Measurements from ENCODE around the gene GPR87. TPM values are rescaled to one million over a fixed set of nuclear protein-coding genes. Genes with fewer than 3 reads are reported as not detected.

The GPR87 gene
- total RNA-seq, 1 experiment from 2014 or later: 3.8 TPM

GRCh38 chr3:151267066-151267465, 49.6 kb downstream of the GPR87 start:
- intact Hi-C loops (cut with micrococcal nuclease): no loop called here
- DNase-seq (ENCODE audit: low read depth, low spot score): no peak
- TF ChIP-seq TCF7L2 (IDR thresholded peaks at IDR 0.05; ENCODE audit: borderline replicate concordance, extremely low read depth, insufficient read depth, insufficient read length): no peak
- TF ChIP-seq MAX (IDR thresholded peaks at IDR 0.05): no peak
- TF ChIP-seq ZNF274 (IDR thresholded peaks at IDR 0.05; ENCODE audit: low read depth, low read length): no peak
- no peak for TF ChIP-seq EZH2 (IDR thresholded peaks at IDR 0.05)
- no peak for TF ChIP-seq EGR1 (IDR thresholded peaks at IDR 0.05; ENCODE audit: low read depth)
- TF ChIP-seq JUND (IDR thresholded peaks at IDR 0.05): no peak
- TF ChIP-seq REST (IDR thresholded peaks at IDR 0.05; ENCODE audit: low read depth): no peak
- TF ChIP-seq RAD21 (IDR thresholded peaks at IDR 0.05; ENCODE audit: low read depth): no peak
- TF ChIP-seq CTCF (IDR thresholded peaks at IDR 0.05 in 2 of 3, conservative IDR thresholded peaks at IDR 0.05 in 1 of 3; ENCODE audit: borderline replicate concordance in 1 of 3, insufficient read depth in 1 of 3, low read depth in 2 of 3, low read length in 2 of 3): no peak
- no peak for TF ChIP-seq POLR2A (IDR thresholded peaks at IDR 0.05; ENCODE audit: borderline replicate concordance, extremely low read depth, insufficient read depth, insufficient read length)
- no peak for TF ChIP-seq SP1 (IDR thresholded peaks at IDR 0.05; ENCODE audit: low read depth)
- no peak for TF ChIP-seq FOSL1 (IDR thresholded peaks at IDR 0.05; ENCODE audit: low read depth)
- no peak for TF ChIP-seq POLR2AphosphoS5 (IDR thresholded peaks at IDR 0.05; ENCODE audit: low read depth, low read length)
- TF ChIP-seq CEBPB (IDR thresholded peaks at IDR 0.05; ENCODE audit: low read depth): no peak
- no peak for TF ChIP-seq CBX3 (IDR thresholded peaks at IDR 0.05; ENCODE audit: low read depth)
- no peak for TF ChIP-seq EZH2phosphoT487 (IDR thresholded peaks at IDR 0.05; ENCODE audit: borderline replicate concordance)
- TF ChIP-seq SIN3A (IDR thresholded peaks at IDR 0.05; ENCODE audit: low read depth): no peak
- TF ChIP-seq ZBTB33 (IDR thresholded peaks at IDR 0.05; ENCODE audit: extremely low read depth, insufficient replicate concordance, low read length): no peak

More at GRCh38 chr3:151267066-151267465, 49.6 kb downstream of the GPR87 start:
- no peak overlapping the region for H2AFZ ChIP-seq (ENCODE audit: low read depth, low read length, poor library complexity, severe bottlenecking)
- no peak overlapping the region for H3K4me2 ChIP-seq (ENCODE audit: low read length)
- H3K9me2 ChIP-seq (ENCODE audit: insufficient read depth): no peaks in the 10 kb centered on the region
- H3K27ac ChIP-seq (ENCODE audit: low read depth, low read length): no peak overlapping the region
- H3K4me3 ChIP-seq (replicated peaks in 1 of 2; ENCODE audit: low read depth in 1 of 2, low read length in 2 of 2): no peak overlapping the region
- ATAC-seq: no peak
- no peaks in the 10 kb centered on the region for H3K27me3 ChIP-seq (ENCODE audit: insufficient read depth, low read length)
- ChIA-PET POLR2A (no interaction called here), RAD21 (ENCODE audit: low non-redundant PET in 1 of 2, low total read pairs in 2 of 2, uncharacterized antibody in 2 of 2, unreplicated experiment in 2 of 2) (no interaction called here), CTCF (no interaction called here)
- H3K36me3 ChIP-seq (ENCODE audit: control insufficient read depth in 1 of 2, insufficient read depth in 2 of 2, low read length in 2 of 2): no peaks in the 10 kb centered on the region
- H4K20me1 ChIP-seq (ENCODE audit: insufficient read depth): no peaks in the 10 kb centered on the region
- H3K9ac ChIP-seq (ENCODE audit: low read length): no peak overlapping the region
- H3K79me2 ChIP-seq (ENCODE audit: insufficient read depth, low read length): no peaks in the 10 kb centered on the region
- no peaks in the 10 kb centered on the region for H3K4me1 ChIP-seq (ENCODE audit: control insufficient read depth in 1 of 2, insufficient read depth in 2 of 2, low read length in 2 of 2)
- no TSS peak for BruUV-seq (replicated peaks)
- H3K9me3 ChIP-seq (ENCODE audit: control insufficient read depth in 1 of 2, insufficient read depth in 1 of 2, low read depth in 1 of 2, low read length in 2 of 2): no peaks in the 10 kb centered on the region
